Activated CD8-positive, alpha-beta memory T cell treated with anti-CD3 and anti-CD28 coated beads, Interleukin-2, amount 50 U/mL, for 24 hours (primary cell): Measurements from ENCODE around the gene CCDC124.
"Not testable (repeated sequence)": the region's sequence is repeated elsewhere in the genome, so short reads cannot be mapped to it uniquely, and the experiment has no call there.

ENCODE experiments used
- DNase-seq: peaks from one replicate; pipeline ENCODE4 v3.0.0-alpha.2; 2020; ENCODE audit errors: extremely low read depth

CCDC124 gene

GRCh38 chr19:17932485-17933338 is at the start of gene CCDC124:
Gene CCDC124, plus strand, starts transcription at chr19:17933015. Its CDS starts 3,406 bp downstream, at chr19:17936421.
- peak; percentile 68 for DNase-seq

GRCh38 chr19:17883627-17884410 is 49.0 kb upstream of the CCDC124 start:
- DNase-seq = no peak

- DNase-seq = no peak
Observed at GRCh38 chr19:17886515-17886914, 46.3 kb upstream of the CCDC124 start.

- not testable (repeated sequence) for DNase-seq
Observed at GRCh38 chr19:17887221-17887620, 45.6 kb upstream of the CCDC124 start.

GRCh38 chr19:17888260-17888659 is 44.6 kb upstream of the CCDC124 start:
- no peak for DNase-seq

GRCh38 chr19:17889609-17890214 is 43.1 kb upstream of the CCDC124 start:
- DNase-seq = no peak

GRCh38 chr19:17893766-17894165 is 39.0 kb upstream of the CCDC124 start:
- no peak for DNase-seq

GRCh38 chr19:17902701-17903100 is 30.1 kb upstream of the CCDC124 start:
- no peak for DNase-seq

GRCh38 chr19:17908244-17908643 is 24.6 kb upstream of the CCDC124 start:
- no peak for DNase-seq

GRCh38 chr19:17909003-17909732 is 23.6 kb upstream of the CCDC124 start:
- no peak for DNase-seq

GRCh38 chr19:17910791-17911360 is 21.9 kb upstream of the CCDC124 start:
- DNase-seq = no peak

GRCh38 chr19:17915940-17916593 is 16.7 kb upstream of the CCDC124 start:
- DNase-seq = no peak

GRCh38 chr19:17918151-17918550 is 14.7 kb upstream of the CCDC124 start:
- DNase-seq = not testable (repeated sequence)

- not testable (repeated sequence) for DNase-seq
Observed at GRCh38 chr19:17919122-17919521, 13.7 kb upstream of the CCDC124 start.

GRCh38 chr19:17920527-17920926 is 12.3 kb upstream of the CCDC124 start:
- no peak for DNase-seq

GRCh38 chr19:17922138-17922537 is 10.7 kb upstream of the CCDC124 start:
- no peak for DNase-seq

GRCh38 chr19:17926044-17926443 is 6.8 kb upstream of the CCDC124 start:
- no peak for DNase-seq

- DNase-seq = no peak
Observed at GRCh38 chr19:17929056-17929455, 3.8 kb upstream of the CCDC124 start.

- DNase-seq = no peak
Observed at GRCh38 chr19:17931532-17932191, 1.2 kb upstream of the CCDC124 start.

GRCh38 chr19:17933414-17934129 is 757 bp downstream of the CCDC124 start:
- DNase-seq = no peak
